DMS79 (cell line): ENCODE measurements around the gene KRT15.
A peak's percentile ranks its signal among the peaks of the same experiment; 100 is the strongest.

Source experiments
- DNase-seq: peaks from one replicate; lab custom pipeline; 2025; lab: John Stamatoyannopoulos, UW

The KRT15 gene

DNA sequence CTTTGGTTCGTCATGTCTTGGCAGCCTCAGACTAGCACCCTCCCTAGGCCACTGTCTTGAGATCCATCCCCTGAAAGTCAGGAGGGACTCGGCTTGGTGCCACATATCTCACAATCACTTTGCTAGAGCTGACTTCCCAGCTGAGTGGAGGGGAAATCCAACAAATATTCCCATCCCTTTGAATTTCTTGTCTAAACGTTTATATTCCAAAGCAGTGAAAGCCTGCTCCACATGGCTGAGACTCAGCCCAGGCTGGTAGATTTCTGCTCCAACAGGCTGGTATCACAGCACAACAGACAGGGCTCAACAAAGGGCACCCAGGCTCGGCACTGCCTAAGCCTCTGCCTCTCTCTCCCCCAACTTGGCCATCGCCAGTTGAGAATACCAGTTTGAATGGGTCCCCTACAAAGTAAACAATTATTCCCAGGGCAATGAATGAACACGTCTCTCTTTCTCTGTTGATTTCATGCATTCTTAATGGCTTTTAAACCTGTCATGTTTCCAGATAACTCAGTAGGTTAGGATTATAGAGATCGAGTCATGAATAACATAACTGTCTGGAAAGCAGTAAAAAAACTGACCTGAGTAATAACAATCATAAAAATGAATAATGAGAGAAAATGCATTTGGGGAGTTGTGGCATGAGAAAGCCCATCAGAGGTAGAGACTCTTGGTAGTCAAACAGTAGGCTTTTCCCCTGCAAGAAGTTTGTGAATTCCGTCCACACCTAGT is 14.3 kb downstream of the KRT15 start:
- DNase-seq: no peak

GRCh38 chr17:41503202-41503601 is 15.5 kb downstream of the KRT15 start:
- no peak for DNase-seq

- no peak for DNase-seq
Observed at GRCh38 chr17:41500131-41500911, 18.4 kb downstream of the KRT15 start.

DNA sequence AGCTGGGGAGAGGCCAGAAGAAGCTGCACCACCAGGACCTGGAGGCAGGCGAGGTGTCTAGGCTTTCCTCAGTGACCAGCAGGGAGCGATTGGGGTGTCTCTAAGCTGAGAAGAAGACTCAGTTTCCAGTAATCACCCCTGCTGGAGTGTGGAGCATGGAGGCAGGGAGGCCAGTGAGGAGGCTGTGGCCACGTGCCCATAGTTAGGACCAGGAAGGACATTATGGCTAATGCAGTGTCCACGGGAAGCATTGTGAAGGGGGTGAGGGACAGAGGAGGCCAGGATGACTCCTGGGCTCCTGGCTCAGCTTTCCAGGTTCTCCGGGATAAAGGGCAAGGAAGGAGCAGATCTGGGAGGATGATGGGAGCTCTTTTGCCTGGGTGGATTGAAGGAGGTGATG is 19.0 kb downstream of the KRT15 start:
- no peak for DNase-seq

DNA sequence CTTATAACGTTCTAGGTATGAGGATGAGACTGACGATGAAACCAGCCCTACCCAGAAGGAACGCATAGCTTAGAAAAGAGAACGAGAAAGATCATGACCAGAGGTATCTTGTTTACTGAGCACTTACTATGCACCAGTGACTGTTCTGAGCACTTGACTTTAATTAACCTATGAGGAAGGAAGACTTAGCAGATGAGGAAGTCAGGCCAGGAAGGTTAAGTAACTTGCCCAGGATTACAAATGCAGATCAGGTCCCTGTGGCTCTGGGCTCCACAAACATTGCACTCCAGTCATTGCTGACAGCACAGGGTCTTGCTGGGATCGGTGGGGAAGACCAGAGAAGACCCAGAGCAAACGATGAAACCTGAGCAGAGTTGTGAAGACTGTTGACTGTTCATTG is 20.4 kb downstream of the KRT15 start:
- no peak for DNase-seq

- no peak for DNase-seq
Observed at GRCh38 chr17:41496803-41497484, 21.7 kb downstream of the KRT15 start.

DNA sequence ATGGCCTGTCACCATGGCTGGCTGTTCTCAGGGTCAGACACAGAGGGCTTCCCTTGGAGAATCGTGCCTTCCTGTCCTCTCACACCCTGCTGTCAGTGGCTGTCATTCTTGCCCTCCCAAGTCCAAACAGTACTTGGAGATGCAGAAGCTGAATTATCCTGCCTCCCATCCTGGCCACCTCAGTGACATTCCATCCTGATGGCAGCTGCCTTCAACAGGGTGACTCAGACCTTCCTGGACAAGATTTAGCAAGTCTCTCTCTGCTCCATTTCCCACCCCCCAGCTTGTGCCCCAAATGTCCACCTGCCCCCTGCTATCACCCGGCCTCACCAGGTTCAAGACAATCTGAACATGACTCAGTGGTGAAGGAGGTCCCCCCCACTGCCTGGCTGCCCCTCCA is 24.2 kb downstream of the KRT15 start:
- no peak for DNase-seq

DNA sequence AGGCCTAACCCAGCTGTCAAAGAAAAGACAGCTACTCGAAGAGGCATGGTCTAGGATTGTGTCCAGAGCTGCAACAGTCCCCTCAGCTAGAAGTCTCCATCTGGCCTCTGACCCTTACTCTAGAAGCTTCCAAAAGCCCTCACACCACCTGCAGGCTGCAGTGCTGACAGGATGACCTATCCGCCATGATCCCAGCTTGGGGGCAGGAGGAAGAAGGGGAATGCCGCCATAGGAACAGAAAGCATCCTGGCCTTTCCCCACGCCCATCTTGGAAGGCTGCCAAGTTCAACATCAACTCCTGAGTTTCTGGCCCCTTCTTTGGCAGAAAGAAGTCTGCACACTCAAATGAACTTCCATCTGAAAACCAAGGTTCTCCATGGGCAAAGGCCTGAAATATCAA is 25.9 kb downstream of the KRT15 start:
- DNase-seq: peak; percentile 44

GRCh38 chr17:41492351-41492750 is 26.3 kb downstream of the KRT15 start:
- no peak for DNase-seq

GRCh38 chr17:41491476-41491875 is 27.2 kb downstream of the KRT15 start:
- DNase-seq: no peak

- DNase-seq: no peak
Observed at GRCh38 chr17:41490000-41490990, 28.4 kb downstream of the KRT15 start.

DNA sequence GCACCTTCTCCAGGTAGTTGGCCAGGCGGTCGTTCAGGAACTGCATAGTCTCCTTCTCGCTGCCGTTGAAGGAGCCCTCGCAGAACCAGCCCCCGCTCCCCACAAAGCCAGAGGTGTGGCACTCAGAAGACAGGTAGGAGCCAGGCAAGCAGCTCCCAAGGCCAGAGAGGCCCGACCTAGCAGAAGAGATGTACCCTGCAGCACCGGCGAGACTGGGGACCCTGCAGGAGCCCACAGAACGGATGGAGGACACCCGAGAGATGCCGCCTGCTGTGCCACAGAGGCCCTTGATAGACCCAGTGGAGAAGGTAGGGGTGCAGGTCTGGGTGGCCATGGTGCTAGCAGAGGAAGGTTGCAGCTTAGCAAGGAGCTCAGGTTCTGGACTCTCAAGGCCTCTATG is 29.2 kb downstream of the KRT15 start, which contains the start of gene KRT36:
KRT36 (minus strand) TSS at position 380 of the 400 bp plus-strand sequence; CDS start at position 334, 46 bp downstream.
- DNase-seq: no peak

GRCh38 chr17:41486809-41487530 is 31.7 kb downstream of the KRT15 start:
- no peak for DNase-seq

- DNase-seq: no peak
Observed at GRCh38 chr17:41486316-41486715, 32.4 kb downstream of the KRT15 start.

- DNase-seq: no peak
Observed at GRCh38 chr17:41484920-41485904, 33.5 kb downstream of the KRT15 start.

DNA sequence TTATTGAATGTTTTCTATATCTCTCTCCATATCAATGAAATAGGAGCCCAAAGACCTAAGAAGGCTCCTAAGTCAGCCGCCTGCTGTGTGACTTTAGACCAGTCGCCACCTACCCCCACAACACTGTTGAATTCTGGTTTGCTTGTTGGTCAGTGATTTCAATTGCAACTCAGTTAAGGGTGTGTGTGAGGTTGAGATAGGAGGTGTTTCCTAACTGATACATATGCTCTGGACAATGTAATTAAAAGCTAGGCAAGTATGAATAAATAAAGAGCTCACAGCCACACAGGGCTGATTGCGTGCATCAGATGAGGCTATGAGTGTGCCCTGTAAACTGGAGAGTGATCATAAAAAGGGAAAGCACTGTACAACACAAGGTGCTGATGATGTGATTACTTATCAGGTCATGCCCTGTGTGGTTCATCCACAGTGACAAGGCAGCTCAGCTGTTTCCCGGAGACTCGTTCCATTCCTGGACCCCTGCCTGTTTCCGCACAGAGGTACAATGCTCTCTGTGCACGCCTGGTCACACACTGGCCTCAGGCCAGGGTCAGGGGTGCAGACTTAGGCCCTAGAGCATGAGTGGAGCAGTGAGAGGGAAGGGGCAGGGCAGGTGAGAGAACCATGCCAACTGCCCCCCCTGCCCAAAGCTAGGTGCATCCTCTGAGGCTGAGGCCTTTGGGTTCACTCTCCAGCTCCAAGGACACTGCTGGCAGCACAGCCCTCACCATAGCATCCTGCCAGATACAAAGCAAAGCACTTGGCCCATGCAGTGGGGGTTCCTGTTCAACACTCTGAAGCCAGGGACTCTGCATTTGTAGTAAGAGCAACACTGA is 34.5 kb downstream of the KRT15 start:
- DNase-seq: no peak

DNA sequence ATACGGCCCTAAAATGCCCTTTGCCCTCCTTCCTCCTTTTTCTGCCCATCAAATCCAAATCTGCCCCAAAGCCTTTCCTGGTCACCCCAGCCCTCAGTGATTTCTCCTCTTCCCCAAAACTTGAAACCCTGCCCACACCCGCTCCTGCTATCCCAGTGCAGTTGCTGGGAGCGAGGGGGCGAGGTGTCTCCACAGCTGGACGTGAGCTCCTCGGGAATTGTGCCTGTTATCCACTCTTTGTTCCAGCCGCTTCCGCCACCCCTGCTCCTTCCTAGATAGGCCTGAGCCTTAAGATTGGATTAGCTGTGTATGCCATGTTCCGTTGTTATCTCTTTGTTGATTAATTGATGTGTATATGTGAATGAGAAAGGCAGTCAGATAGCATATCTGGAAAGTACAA is 35.2 kb downstream of the KRT15 start:
- no peak for DNase-seq

DNA sequence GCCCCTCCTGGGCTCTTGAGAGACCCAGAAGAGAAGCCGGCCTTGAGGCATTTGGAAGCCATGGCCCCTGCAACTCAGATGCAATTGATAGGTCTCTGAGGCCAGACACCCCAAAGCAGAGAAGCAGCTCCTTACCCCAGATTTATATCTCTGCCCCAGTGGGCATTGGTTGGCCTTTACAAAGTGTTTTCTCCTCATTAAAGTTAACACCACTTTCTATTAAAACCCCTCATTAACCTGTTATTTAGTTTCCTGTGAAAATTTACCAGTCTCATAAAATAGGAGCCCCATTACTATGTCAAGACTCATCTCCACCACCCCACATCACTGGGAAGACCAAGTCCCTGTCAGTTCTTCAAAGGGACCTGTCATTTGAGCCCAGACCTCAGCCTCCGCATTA is 37.7 kb downstream of the KRT15 start, which contains the start of gene KRT35:
KRT35 (minus strand) TSS at position 116 of the 400 bp plus-strand sequence; CDS start at position 62, 54 bp downstream.
- no peak for DNase-seq

DNA sequence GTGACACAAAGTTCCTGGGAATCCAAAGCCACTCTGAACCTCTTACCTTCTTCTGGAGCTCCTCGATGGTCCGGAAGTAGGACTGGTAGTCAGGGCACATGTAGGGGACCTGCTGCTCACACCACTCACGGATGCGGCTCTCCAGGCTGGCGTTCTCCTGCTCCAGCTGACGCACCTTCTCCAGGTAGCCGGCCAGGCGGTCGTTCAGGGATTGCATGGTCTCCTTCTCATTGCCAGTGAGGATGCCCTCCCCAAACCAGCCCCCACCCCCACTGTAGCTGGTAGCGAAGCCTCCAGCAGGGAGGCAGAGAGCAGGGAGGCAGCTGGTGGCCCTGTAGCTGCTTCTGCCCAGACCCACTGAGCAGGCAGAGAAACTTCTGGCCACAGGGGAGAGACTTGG is 38.1 kb downstream of the KRT15 start:
- DNase-seq: no peak
